HepG2 (cell line): ENCODE measurements around the gene SLC1A5. TPM values are rescaled to one million over a fixed set of nuclear protein-coding genes. Genes with fewer than 3 reads are reported as not detected.
A peak's percentile ranks its signal among the peaks of the same experiment; 100 is the strongest.

ENCODE experiments used
- AHR ChIP-seq: IDR thresholded peaks from 2 replicates; pipeline ENCODE4 v1.6.1; 2018; ENCODE audit warnings: missing genetic modification reagents, missing compliant biosample characterization
- CAMTA2 ChIP-seq: sonication (generic); formaldehyde crosslinking; IDR thresholded peaks from 2 replicates; pipeline ENCODE4 v1.4.0; 2020; ENCODE audit warnings: mild to moderate bottlenecking, missing genetic modification reagents, borderline replicate concordance
- CHCHD3 ChIP-seq: sonication (generic); formaldehyde crosslinking; IDR thresholded peaks from 2 replicates; pipeline ENCODE4 v1.8.0; 2022; ENCODE audit warnings: mild to moderate bottlenecking, missing genetic modification reagents, moderate library complexity
- EHMT2 ChIP-seq: fragments of 200-600 bp; sonication (generic); IDR thresholded peaks from 2 replicates; pipeline ENCODE4 v1.7.0; 2017; ENCODE audit warnings: antibody characterized with exemption, low read depth, low read length, borderline replicate concordance
- HOXA5 ChIP-seq: sonication (generic); formaldehyde crosslinking; IDR thresholded peaks from 2 replicates; pipeline ENCODE4 v1.4.0; 2020; ENCODE audit warnings: missing genetic modification reagents
- MXI1 ChIP-seq: IDR thresholded peaks from 3 replicates; pipeline ENCODE4 v1.6.1; 2012; ENCODE audit warnings: low read depth, low read length, inconsistent platforms, borderline replicate concordance
- MYPOP ChIP-seq: sonication (generic); formaldehyde crosslinking; IDR thresholded peaks from 2 replicates; pipeline ENCODE4 v1.8.1; 2023; ENCODE audit warnings: mild to moderate bottlenecking, moderate library complexity, missing genetic modification reagents
- PRMT3 ChIP-seq: sonication (generic); formaldehyde crosslinking; IDR thresholded peaks from 2 replicates; pipeline ENCODE4 v1.8.1; 2022; ENCODE audit warnings: low read depth, mild to moderate bottlenecking, moderate library complexity, missing genetic modification reagents, borderline replicate concordance
- RBM39 ChIP-seq: fragments of 200-400 bp; formaldehyde crosslinking; IDR thresholded peaks from one replicate; pipeline ENCODE4 v1.6.1; 2018; ENCODE audit warnings: antibody characterized with exemption, mild to moderate bottlenecking, low read depth, low read length; ENCODE audit not compliant: poor library complexity, severe bottlenecking
- SRSF4 ChIP-seq: fragments of 200-400 bp; formaldehyde crosslinking; IDR thresholded peaks from one replicate; pipeline ENCODE4 v1.6.1; 2018; ENCODE audit warnings: mild to moderate bottlenecking, low read depth, low read length, moderate library complexity; ENCODE audit not compliant: poor library complexity, severe bottlenecking
- TEAD3 ChIP-seq: optimal IDR thresholded peaks from 2 replicates; pipeline ENCODE3; 2016; ENCODE audit warnings: borderline replicate concordance
- ZIK1 ChIP-seq: sonication (generic); formaldehyde crosslinking; IDR thresholded peaks from 2 replicates; pipeline ENCODE4 v1.5.0; 2020; ENCODE audit warnings: mild to moderate bottlenecking, low read depth, missing genetic modification reagents, borderline replicate concordance
- ZNF20 ChIP-seq: sonication (generic); formaldehyde crosslinking; IDR thresholded peaks from 2 replicates; pipeline ENCODE4 v1.4.0; 2020; ENCODE audit warnings: mild to moderate bottlenecking, moderate library complexity, missing genetic modification reagents
- ZNF33B ChIP-seq: sonication (generic); formaldehyde crosslinking; IDR thresholded peaks from 2 replicates; pipeline ENCODE4 v1.5.1; 2020; ENCODE audit warnings: mild to moderate bottlenecking, missing genetic modification reagents
- ZNF441 ChIP-seq: sonication (generic); formaldehyde crosslinking; IDR thresholded peaks from 2 replicates; pipeline ENCODE4 v1.7.0; 2021; ENCODE audit warnings: missing genetic modification reagents, borderline replicate concordance
- ZNF496 ChIP-seq: sonication (generic); formaldehyde crosslinking; IDR thresholded peaks from 2 replicates; pipeline ENCODE4 v1.8.1; 2023; ENCODE audit warnings: mild to moderate bottlenecking, moderate library complexity, missing genetic modification reagents; ENCODE audit not compliant: insufficient replicate concordance
- ZNF547 ChIP-seq: sonication (generic); formaldehyde crosslinking; IDR thresholded peaks from 2 replicates; pipeline ENCODE4 v1.5.1; 2020; ENCODE audit warnings: mild to moderate bottlenecking, missing genetic modification reagents
- ZNF747 ChIP-seq: sonication (generic); formaldehyde crosslinking; IDR thresholded peaks from 2 replicates; pipeline ENCODE4 v1.8.1; 2023; ENCODE audit warnings: missing genetic modification reagents, mild to moderate bottlenecking, borderline replicate concordance
- ZNF75D ChIP-seq: sonication (generic); formaldehyde crosslinking; IDR thresholded peaks from 2 replicates; pipeline ENCODE4 v1.8.1; 2023; ENCODE audit warnings: missing genetic modification reagents, mild to moderate bottlenecking, borderline replicate concordance
- polyA plus RNA-seq, 8 experiments: library from polyadenylated mRNA; depleted of rRNA in 3 of 8; stranded (reverse) in 7 of 8; unstranded in 1 of 8; fragments of >200 nt; fragmentation: Illumina TruSeq in 4 of 8; extraction: Trizol in 4 of 8; gene quantifications; 2 replicates each; pipeline versions ENCODE4 v1.2.1 to v1.2.3, GENCODE V29; 2011 to 2016; ENCODE audit warnings: low read depth in 4 of 8, missing spikeins in 1 of 8, mixed read lengths in 1 of 8; ENCODE audit not compliant: insufficient read depth in 1 of 8
- total RNA-seq, 5 experiments: library from RNA; depleted of rRNA; stranded (reverse); fragments of >200 nt; fragmentation: Illumina TruSeq; extraction: Trizol; gene quantifications; 2 replicates each; pipeline ENCODE4 v1.2.3, GENCODE V29; 2016; ENCODE audit warnings: low read depth in 1 of 5
- TF ChIP-seq, protein P1 (sequence below): sonication (generic); formaldehyde crosslinking; IDR thresholded peaks from 2 replicates; pipeline ENCODE4 v1.5.1; 2020; ENCODE audit warnings: missing genetic modification reagents, mild to moderate bottlenecking, borderline replicate concordance
- TF ChIP-seq, protein P2 (sequence below): sonication (generic); formaldehyde crosslinking; IDR thresholded peaks from 2 replicates; pipeline ENCODE4 v1.5.0; 2020; ENCODE audit warnings: missing genetic modification reagents, mild to moderate bottlenecking, borderline replicate concordance
- TF ChIP-seq, protein P3 (sequence below): sonication (generic); formaldehyde crosslinking; IDR thresholded peaks from 2 replicates; pipeline ENCODE4 v1.8.0; 2023; ENCODE audit warnings: mild to moderate bottlenecking, missing genetic modification reagents
- TF ChIP-seq, protein P4 (sequence below): sonication (generic); formaldehyde crosslinking; IDR thresholded peaks from 2 replicates; pipeline ENCODE4 v1.5.1; 2020; ENCODE audit warnings: missing genetic modification reagents, mild to moderate bottlenecking, borderline replicate concordance

Gene SLC1A5
- total and polyA plus RNA-seq, 2 of the 13 experiments (the other 11 are each of a cell fraction or from before 2014, with no cell fraction given), result 120 to 159 TPM

DNA sequence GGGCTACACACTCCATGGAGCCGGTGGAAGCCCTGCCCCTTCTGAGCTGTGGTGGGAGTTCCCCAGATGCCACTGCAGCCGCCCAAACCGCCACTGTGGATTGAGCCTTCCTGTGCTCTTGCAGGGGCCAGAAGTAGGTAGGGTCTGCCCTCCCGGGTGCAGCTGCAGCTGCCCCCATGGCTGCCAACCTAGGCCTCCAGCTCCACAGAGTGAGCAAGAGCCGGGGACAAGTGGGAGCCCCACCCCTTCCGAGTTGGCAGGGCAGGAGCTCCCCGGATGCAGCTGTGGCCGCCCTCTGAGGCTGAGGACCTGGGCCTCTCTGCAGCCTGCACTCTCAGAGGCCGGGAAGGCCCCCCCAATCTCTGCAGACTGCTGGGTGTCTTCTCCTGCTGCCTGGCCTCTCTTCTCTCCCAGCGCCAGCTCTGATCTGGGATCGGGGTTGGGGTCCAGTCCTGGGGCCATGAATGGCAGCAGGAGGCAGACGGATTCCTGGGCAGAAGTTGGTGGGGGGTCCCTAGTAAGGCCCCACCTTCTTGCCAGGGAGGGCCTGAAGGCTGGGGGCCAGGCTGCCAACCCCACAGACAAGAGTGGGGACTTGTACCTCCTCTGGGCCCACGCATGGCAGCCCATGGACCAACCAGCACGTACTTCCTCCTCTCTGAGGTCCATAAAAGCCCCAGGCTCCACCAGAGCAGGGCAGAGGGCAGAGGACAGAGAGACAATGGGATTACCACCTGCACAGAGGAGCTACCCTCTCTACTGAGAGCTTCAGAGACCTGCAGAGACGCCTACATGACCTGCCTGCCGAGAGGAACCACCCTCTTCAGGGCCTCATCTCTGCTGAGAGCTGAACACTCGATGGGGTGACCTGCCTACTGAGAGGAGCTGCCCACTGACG is 33.4 kb upstream of the SLC1A5 start (continued):
- TF ChIP-seq, protein P1, sequence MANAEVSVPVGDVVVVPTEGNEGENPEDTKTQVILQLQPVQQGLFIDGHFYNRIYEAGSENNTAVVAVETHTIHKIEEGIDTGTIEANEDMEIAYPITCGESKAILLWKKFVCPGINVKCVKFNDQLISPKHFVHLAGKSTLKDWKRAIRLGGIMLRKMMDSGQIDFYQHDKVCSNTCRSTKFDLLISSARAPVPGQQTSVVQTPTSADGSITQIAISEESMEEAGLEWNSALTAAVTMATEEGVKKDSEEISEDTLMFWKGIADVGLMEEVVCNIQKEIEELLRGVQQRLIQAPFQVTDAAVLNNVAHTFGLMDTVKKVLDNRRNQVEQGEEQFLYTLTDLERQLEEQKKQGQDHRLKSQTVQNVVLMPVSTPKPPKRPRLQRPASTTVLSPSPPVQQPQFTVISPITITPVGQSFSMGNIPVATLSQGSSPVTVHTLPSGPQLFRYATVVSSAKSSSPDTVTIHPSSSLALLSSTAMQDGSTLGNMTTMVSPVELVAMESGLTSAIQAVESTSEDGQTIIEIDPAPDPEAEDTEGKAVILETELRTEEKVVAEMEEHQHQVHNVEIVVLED (CRISPR knock-in tag), result no peak
- TF ChIP-seq MYPOP (CRISPR knock-in tag) (0 out of 2 replicates have a peak, but pooled peaks have one; percentile 42), EHMT2 (no peak), TEAD3 (CRISPR knock-in tag) (no peak), ZNF20 (CRISPR knock-in tag) (0 out of 2 replicates have a peak, but pooled peaks have one; percentile 27), ZIK1 (CRISPR knock-in tag) (no peak), ZNF496 (CRISPR knock-in tag) (no peak), ZNF547 (CRISPR knock-in tag) (no peak), CAMTA2 (CRISPR knock-in tag) (no peak), ZNF441 (CRISPR knock-in tag) (no peak), PRMT3 (CRISPR knock-in tag) (no peak), HOXA5 (0 out of 2 replicates have a peak, but pooled peaks have one; percentile 13), RBM39 (no peak), CHCHD3 (no peak), ZNF747 (CRISPR knock-in tag) (no peak), ZNF33B (CRISPR knock-in tag) (no peak), AHR (CRISPR knock-in tag) (no peak), SRSF4 (no peak), ZNF75D (no peak), MXI1 (no peak)
- TF ChIP-seq, protein P2, sequence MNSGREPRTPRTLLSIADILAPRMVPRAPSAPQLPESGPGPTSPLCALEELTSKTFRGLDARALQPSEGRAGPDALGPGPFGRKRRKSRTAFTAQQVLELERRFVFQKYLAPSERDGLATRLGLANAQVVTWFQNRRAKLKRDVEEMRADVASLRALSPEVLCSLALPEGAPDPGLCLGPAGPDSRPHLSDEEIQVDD, result no peak
- TF ChIP-seq, protein P3, sequence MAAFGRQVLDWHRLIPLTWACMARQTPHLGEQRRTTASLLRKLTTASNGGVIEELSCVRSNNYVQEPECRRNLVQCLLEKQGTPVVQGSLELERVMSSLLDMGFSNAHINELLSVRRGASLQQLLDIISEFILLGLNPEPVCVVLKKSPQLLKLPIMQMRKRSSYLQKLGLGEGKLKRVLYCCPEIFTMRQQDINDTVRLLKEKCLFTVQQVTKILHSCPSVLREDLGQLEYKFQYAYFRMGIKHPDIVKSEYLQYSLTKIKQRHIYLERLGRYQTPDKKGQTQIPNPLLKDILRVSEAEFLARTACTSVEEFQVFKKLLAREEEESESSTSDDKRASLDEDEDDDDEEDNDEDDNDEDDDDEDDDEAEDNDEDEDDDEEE (CRISPR knock-in tag), result no peak
- TF ChIP-seq, protein P4, sequence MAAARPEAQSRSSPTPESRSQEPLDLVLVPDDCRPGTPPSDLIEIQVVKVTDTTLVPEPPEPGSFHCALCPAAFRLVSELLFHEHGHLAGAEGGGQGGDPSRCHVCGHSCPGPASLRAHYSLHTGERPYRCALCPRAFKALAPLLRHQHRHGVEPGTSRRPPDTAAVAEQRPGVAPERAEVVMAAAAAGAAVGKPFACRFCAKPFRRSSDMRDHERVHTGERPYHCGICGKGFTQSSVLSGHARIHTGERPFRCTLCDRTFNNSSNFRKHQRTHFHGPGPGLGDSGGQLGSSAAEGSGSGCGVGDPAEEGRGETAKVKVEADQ, result 0 out of 2 replicates have a peak, but pooled peaks have one; percentile 9
